ENCODE measurements around the gene GPSM3.

GRCh38 chr6:32204268-32204715 lies 11.8 kb upstream of the GPSM3 start:
- no peak for TF ChIP-seq CTCF (IDR thresholded peaks at IDR 0.05)
- TF ChIP-seq POLR2A (IDR thresholded peaks at IDR 0.05; ENCODE audit: low read depth) = no peak
- no peak for TF ChIP-seq POLR2AphosphoS5 (IDR thresholded peaks at IDR 0.05)
- TF ChIP-seq EP300 (IDR thresholded peaks at IDR 0.05) = no peak
